RWPE1 (cell line): ENCODE measurements around the gene KRT80.

Experiments used
- CTCF ChIA-PET: fragments of 350-600 bp; sonication (Branson Sonifier 250); formaldehyde crosslinking; extraction: SDS; loops from one replicate; lab custom pipeline; 2021; lab: Yijun Ruan, JAX
- POLR2A ChIA-PET: fragments of 400-600 bp; formaldehyde crosslinking; extraction: SDS; loops from one replicate; lab custom pipeline; 2020; ENCODE audit warnings: antibody characterized with exemption; ENCODE audit not compliant: low non-redundant PET; lab: Yijun Ruan, JAX
- DNase-seq: peaks from one replicate; pipeline ENCODE4 v3.0.0; 2012; ENCODE audit warnings: low spot score
- H3K27ac ChIP-seq: fragments of 450-650 bp; 2 replicates; pipeline ENCODE4 v1.5.1; 2017
- CTCF ChIP-seq: fragments of 450-650 bp; conservative IDR thresholded peaks from 2 replicates; pipeline ENCODE4 v1.5.1; 2017; ENCODE audit warnings: low read depth, mild to moderate bottlenecking

KRT80 gene

GRCh38 chr12:52149182-52149641 lies 42.6 kb downstream of the KRT80 start:
- peak overlapping the region; percentile 100 for H3K27ac ChIP-seq
- DNase-seq: no peak
- no peak for TF ChIP-seq CTCF
- ChIA-PET POLR2A (interaction anchor here (1.2 kb wide), 1 partner anchor 84 kb away, joined by 6 read pairs; the partner anchor contains the start of gene KRT7), CTCF (interaction anchor here (0.5 to 1.2 kb wide), 3 partner anchors 130 to 717 kb away, joined by 4 to 5 read pairs (median 4); no protein-coding TSS in a partner anchor)

- ChIA-PET CTCF (interaction anchor here (0.5 to 1.2 kb wide), 3 partner anchors 130 to 717 kb away, joined by 4 to 5 read pairs (median 4); no protein-coding TSS in a partner anchor), POLR2A (interaction anchor here (1.2 to 1.6 kb wide), 2 partner anchors 84 to 371 kb away, joined by 6 to 10 read pairs; partner anchors contain the start of genes KRT5 and KRT7)
- H3K27ac ChIP-seq: peak overlapping the region; percentile 100
- peak; percentile 87 for DNase-seq
- TF ChIP-seq CTCF: no peak
These were observed 43.2 kb downstream of the KRT80 start for GRCh38 chr12:52148464-52149181.

- ChIA-PET CTCF (interaction anchor here (0.6 to 2.6 kb wide), 5 partner anchors 130 to 737 kb away, joined by 3 to 11 read pairs (median 4); no protein-coding TSS in a partner anchor), POLR2A (interaction anchor here (0.9 to 1.6 kb wide), 4 partner anchors 85 to 858 kb away, joined by 3 to 10 read pairs (median 6); partner anchors contain the start of genes EIF4B, KRT5 and KRT7)
- no peak for TF ChIP-seq CTCF
- peak overlapping the region; percentile 100 for H3K27ac ChIP-seq
- DNase-seq: no peak
These were observed 43.8 kb downstream of the KRT80 start for GRCh38 chr12:52147964-52148463.

- POLR2A ChIA-PET: interaction anchor here (0.9 to 1.6 kb wide), 3 partner anchors 132 to 859 kb away, joined by 3 to 10 read pairs (median 5); partner anchors contain the start of genes EIF4B and KRT5
- peak; percentile 93 for DNase-seq
- H3K27ac ChIP-seq: peak overlapping the region; percentile 100
- CTCF ChIA-PET: interaction anchor here (0.6 to 2.6 kb wide), 7 partner anchors 26 to 737 kb away, joined by 3 to 11 read pairs (median 4); no protein-coding TSS in a partner anchor
- TF ChIP-seq CTCF: no peak
These were observed 44.3 kb downstream of the KRT80 start for GRCh38 chr12:52147367-52147963.

GRCh38 chr12:52146822-52147366 lies 44.9 kb downstream of the KRT80 start:
- peak overlapping the region; percentile 100 for H3K27ac ChIP-seq
- ChIA-PET CTCF (interaction anchor here (0.6 to 2.6 kb wide), 7 partner anchors 26 to 738 kb away, joined by 3 to 11 read pairs (median 5); no protein-coding TSS in a partner anchor), POLR2A (interaction anchor here (0.9 to 1.6 kb wide), 4 partner anchors 86 to 859 kb away, joined by 3 to 10 read pairs (median 4); partner anchors contain the start of genes EIF4B, KRT5 and KRT7)
- no peak for DNase-seq
- no peak for TF ChIP-seq CTCF
